OCI-LY1 (cell line): ENCODE measurements around the gene CRLF3.
"Not testable (repeated sequence)": the region's sequence is repeated elsewhere in the genome, so short reads cannot be mapped to it uniquely, and the experiment has no call there.

ENCODE experiments used
- H2AFZ ChIP-seq: fragments of 200-600 bp; sonication (generic), shearing (Covaris generic); 2 replicates; pipeline ENCODE4 v1.6.0; 2014; ENCODE audit warnings: antibody characterized with exemption, mild to moderate bottlenecking, low read length
- H3F3A ChIP-seq: fragments of 200-600 bp; sonication (generic), shearing (Covaris generic); 2 replicates; pipeline ENCODE4 v1.6.0; 2014; ENCODE audit warnings: mild to moderate bottlenecking, antibody characterized with exemption, low read length, moderate library complexity; ENCODE audit not compliant: insufficient read depth
- H3K27ac ChIP-seq: fragments of 200-600 bp; sonication (generic); 2 replicates; pipeline ENCODE4 v1.5.1; 2014; ENCODE audit warnings: low read length, mixed run types, mild to moderate bottlenecking, low read depth; ENCODE audit not compliant: poor library complexity, severe bottlenecking
- H3K27me3 ChIP-seq: fragments of 200-600 bp; sonication (generic); 2 replicates; pipeline ENCODE4 v1.6.0; 2014; ENCODE audit warnings: antibody characterized with exemption, mild to moderate bottlenecking, low read length, moderate library complexity; ENCODE audit not compliant: insufficient read depth
- H3K36me3 ChIP-seq: fragments of 200-600 bp; sonication (generic); 2 replicates; pipeline ENCODE4 v1.6.1; 2014; ENCODE audit warnings: mild to moderate bottlenecking, antibody characterized with exemption, low read length, moderate library complexity, mixed read lengths; ENCODE audit not compliant: insufficient read depth
- H3K4me1 ChIP-seq: fragments of 200-600 bp; sonication (generic); 2 replicates; pipeline ENCODE4 v1.5.1; 2014; ENCODE audit warnings: mild to moderate bottlenecking, low read length, moderate library complexity; ENCODE audit not compliant: insufficient read depth, severe bottlenecking
- H3K4me2 ChIP-seq: fragments of 200-600 bp; sonication (generic), shearing (Covaris generic); 2 replicates; pipeline ENCODE4 v1.6.1; 2014; ENCODE audit warnings: low read length
- H3K4me3 ChIP-seq: fragments of 200-600 bp; sonication (generic); 2 replicates; pipeline ENCODE4 v1.5.1; 2014; ENCODE audit warnings: low read length, low read depth, mild to moderate bottlenecking, mixed read lengths; ENCODE audit not compliant: poor library complexity, severe bottlenecking
- H3K79me2 ChIP-seq: fragments of 200-600 bp; shearing (Covaris generic); 2 replicates; pipeline ENCODE4 v1.6.1; 2016; ENCODE audit warnings: mixed run types, low read length, mixed read lengths; ENCODE audit not compliant: insufficient read depth
- H3K9ac ChIP-seq: fragments of 200-600 bp; sonication (generic), shearing (Covaris generic); 2 replicates; pipeline ENCODE4 v1.6.1; 2014; ENCODE audit warnings: mild to moderate bottlenecking, low read length, mixed read lengths
- H3K9me2 ChIP-seq: fragments of 200-600 bp; sonication (generic), shearing (Covaris generic); 2 replicates; pipeline ENCODE4 v1.6.1; 2014; ENCODE audit warnings: low read depth, mild to moderate bottlenecking, low read length, mixed read lengths
- H3K9me3 ChIP-seq: fragments of 200-600 bp; shearing (Covaris generic); 2 replicates; pipeline ENCODE4 v1.6.1; 2014; ENCODE audit warnings: low read length, mixed read lengths
- H4K20me1 ChIP-seq: fragments of 200-600 bp; sonication (generic), shearing (Covaris generic); 2 replicates; pipeline ENCODE4 v1.6.0; 2016; ENCODE audit warnings: mild to moderate bottlenecking, low read length; ENCODE audit not compliant: insufficient read depth
- EZH2 ChIP-seq: fragments of 200-600 bp; sonication (generic), shearing (Covaris generic); IDR thresholded peaks from 2 replicates; pipeline ENCODE4 v1.8.0; 2017; ENCODE audit warnings: borderline replicate concordance, mixed run types, mild to moderate bottlenecking, antibody characterized with exemption, low read length, moderate library complexity, mixed read lengths
- TF ChIP-seq, protein P1 (sequence below): fragments of 200-600 bp; sonication (generic), shearing (Covaris generic); IDR thresholded peaks from 2 replicates; pipeline ENCODE4 v1.5.1; 2017; ENCODE audit warnings: mild to moderate bottlenecking, antibody characterized with exemption, low read length, moderate library complexity, mixed read lengths

CRLF3 gene

DNA sequence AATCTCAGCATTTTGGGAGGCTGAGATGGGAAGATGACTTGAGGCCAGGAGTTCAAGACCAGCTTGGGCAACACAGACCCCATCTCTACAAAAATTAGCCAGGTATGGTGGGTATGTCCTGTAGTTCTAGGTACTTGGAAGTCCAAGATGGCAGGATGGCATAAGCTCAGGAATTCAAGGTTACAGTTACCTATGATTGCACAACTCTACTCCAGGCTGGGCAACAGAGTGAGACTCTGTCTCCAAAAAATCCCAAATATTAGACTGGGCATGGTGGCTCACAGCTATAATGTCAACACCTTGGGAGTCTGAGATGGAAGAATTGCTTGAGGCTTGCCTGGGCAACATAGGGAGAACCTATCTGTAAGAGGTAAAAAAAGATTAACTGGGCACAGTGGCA lies 63.4 kb downstream of the CRLF3 start:
- H3K36me3 ChIP-seq, result peaks cover 66% of the 10 kb centered on the region

DNA sequence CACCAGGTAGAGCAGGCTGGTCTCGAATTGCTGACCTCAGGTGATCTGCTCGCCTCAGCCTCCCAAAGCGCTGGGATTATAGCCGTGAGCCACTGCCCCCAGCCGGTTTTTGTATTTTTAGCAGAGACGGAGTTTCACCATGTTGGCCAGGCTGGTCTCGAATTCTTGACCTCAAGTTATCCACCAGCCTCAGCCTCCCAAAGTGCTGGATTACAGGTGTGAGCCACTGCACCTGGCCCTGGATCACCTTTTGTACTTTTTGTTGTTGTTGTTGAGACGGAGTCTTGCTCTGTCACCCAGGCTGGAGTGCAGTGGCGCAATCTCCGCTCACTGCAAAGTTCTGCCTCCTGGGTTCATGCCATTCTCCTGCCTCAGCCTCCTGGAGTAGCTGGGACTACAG lies 71.2 kb downstream of the CRLF3 start:
- H3K9me2 ChIP-seq, H3K4me3 ChIP-seq, H3K4me1 ChIP-seq, H3K27ac ChIP-seq, H3K4me2 ChIP-seq, H4K20me1 ChIP-seq, H3K9ac ChIP-seq, H2AFZ ChIP-seq, H3K9me3 ChIP-seq, H3K79me2 ChIP-seq, H3K27me3 ChIP-seq, H3F3A ChIP-seq: not testable (repeated sequence)
- peaks cover 57% of the 10 kb centered on the region for H3K36me3 ChIP-seq

More for the DNA sequence above, 63.4 kb downstream of the CRLF3 start:
- no peak overlapping the region for H2AFZ ChIP-seq
- H3K9me3 ChIP-seq, result no peaks in the 10 kb centered on the region
- no peaks in the 10 kb centered on the region for H3K27me3 ChIP-seq
- H3K4me3 ChIP-seq, result no peak overlapping the region
- H4K20me1 ChIP-seq, result no peaks in the 10 kb centered on the region
- H3K9me2 ChIP-seq, result no peaks in the 10 kb centered on the region
- no peak overlapping the region for H3K27ac ChIP-seq
- no peaks in the 10 kb centered on the region for H3K4me1 ChIP-seq
- no peak overlapping the region for H3K9ac ChIP-seq
- H3K79me2 ChIP-seq, result 0 out of 2 replicates have a peak, but pooled peaks cover 5% of the 10 kb centered on the region
- H3K4me2 ChIP-seq, result no peak overlapping the region
- H3F3A ChIP-seq, result no peaks in the 10 kb centered on the region
- TF ChIP-seq, protein P1, sequence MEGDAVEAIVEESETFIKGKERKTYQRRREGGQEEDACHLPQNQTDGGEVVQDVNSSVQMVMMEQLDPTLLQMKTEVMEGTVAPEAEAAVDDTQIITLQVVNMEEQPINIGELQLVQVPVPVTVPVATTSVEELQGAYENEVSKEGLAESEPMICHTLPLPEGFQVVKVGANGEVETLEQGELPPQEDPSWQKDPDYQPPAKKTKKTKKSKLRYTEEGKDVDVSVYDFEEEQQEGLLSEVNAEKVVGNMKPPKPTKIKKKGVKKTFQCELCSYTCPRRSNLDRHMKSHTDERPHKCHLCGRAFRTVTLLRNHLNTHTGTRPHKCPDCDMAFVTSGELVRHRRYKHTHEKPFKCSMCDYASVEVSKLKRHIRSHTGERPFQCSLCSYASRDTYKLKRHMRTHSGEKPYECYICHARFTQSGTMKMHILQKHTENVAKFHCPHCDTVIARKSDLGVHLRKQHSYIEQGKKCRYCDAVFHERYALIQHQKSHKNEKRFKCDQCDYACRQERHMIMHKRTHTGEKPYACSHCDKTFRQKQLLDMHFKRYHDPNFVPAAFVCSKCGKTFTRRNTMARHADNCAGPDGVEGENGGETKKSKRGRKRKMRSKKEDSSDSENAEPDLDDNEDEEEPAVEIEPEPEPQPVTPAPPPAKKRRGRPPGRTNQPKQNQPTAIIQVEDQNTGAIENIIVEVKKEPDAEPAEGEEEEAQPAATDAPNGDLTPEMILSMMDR, result no peak
- TF ChIP-seq EZH2, result no peak

- H3K4me1 ChIP-seq, H2AFZ ChIP-seq, H3F3A ChIP-seq, H3K27ac ChIP-seq, H3K9me2 ChIP-seq, H3K9ac ChIP-seq, H3K4me3 ChIP-seq, H3K27me3 ChIP-seq, H4K20me1 ChIP-seq, H3K4me2 ChIP-seq, H3K9me3 ChIP-seq: not testable (repeated sequence)
- Histone ChIP-seq H3K36me3 (peaks cover 54% of the 10 kb centered on the region), H3K79me2 (peaks cover 11% of the 10 kb centered on the region)
Measured at GRCh38 chr17:30750982-30751381, 73.5 kb downstream of the CRLF3 start.

DNA sequence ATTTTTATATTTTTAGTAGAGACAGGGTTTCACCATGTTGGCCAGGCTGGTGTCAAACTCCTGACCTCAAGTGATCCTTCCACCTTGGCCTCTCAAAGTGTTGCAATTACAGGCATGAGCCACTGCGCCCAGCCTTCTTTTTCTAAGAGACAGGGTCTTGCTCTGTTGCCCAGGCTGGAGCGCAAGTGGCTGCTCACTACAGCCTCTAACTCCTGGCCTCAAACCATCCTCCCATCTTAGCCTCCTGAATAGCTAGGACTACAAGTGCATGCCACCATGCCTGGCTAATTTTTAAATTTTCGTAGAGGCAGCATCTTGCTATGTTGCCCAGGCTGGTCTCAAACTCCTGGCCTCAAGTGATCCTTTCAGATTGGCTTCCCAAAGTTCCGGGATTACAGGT lies 76.9 kb downstream of the CRLF3 start:
- H3K36me3 ChIP-seq, result peaks cover 51% of the 10 kb centered on the region
- not testable (repeated sequence) for H4K20me1 ChIP-seq, H3K79me2 ChIP-seq, H3K4me1 ChIP-seq, H3K27ac ChIP-seq, H3K9ac ChIP-seq, H3K9me3 ChIP-seq, H3F3A ChIP-seq, H2AFZ ChIP-seq, H3K4me2 ChIP-seq, H3K27me3 ChIP-seq, H3K9me2 ChIP-seq, H3K4me3 ChIP-seq

DNA sequence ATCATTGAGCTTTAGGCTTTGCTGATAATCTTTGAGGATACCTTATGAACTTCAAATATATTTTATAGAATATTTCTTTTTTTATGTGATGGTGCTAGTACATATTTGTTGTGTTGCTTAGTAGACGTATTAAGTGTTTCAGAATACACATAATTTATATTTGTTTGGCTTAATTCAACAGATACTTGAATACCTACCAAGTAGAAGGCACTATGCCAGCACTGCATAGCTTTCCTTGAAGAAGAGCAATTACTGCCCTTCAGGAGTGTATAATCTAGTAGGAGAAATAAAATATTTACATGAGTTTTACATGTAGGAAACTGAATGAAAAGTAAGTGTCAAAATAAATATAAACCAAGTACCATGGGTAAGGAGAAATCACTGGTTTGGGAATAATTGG lies 81.8 kb downstream of the CRLF3 start:
- peaks cover 45% of the 10 kb centered on the region for H3K79me2 ChIP-seq
- H3K9ac ChIP-seq, result not testable (repeated sequence)

DNA sequence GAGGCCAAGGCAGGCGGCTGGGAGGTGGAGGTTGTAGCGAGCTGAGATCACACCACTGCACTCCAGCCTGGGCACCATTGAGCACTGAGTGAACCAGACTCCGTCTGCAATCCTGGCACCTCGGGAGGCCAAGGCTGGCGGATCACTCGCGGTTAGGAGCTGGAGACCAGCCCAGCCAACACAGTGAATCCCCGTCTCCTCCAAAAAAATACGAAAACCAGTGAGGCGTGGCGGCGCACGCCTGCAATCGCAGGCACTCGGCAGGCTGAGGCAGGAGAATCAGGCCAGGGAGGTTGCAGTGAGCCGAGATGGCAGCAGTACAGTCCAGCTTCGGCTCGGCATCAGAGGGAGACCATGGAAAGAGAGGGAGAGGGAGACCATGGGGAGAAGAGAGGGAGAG lies 88.1 kb downstream of the CRLF3 start:
- not testable (repeated sequence) for H3K27ac ChIP-seq, H3K4me2 ChIP-seq, H4K20me1 ChIP-seq, H2AFZ ChIP-seq, H3K9me2 ChIP-seq, H3F3A ChIP-seq, H3K27me3 ChIP-seq, H3K9ac ChIP-seq, H3K4me3 ChIP-seq, H3K9me3 ChIP-seq
- peaks cover 49% of the 10 kb centered on the region for H3K36me3 ChIP-seq
- peaks cover 76% of the 10 kb centered on the region for H3K79me2 ChIP-seq
- peaks cover 10% of the 10 kb centered on the region for H3K4me1 ChIP-seq

More for the DNA sequence above, 81.8 kb downstream of the CRLF3 start:
- not testable (repeated sequence) for H3F3A ChIP-seq, H3K4me3 ChIP-seq, H3K4me2 ChIP-seq, H3K27me3 ChIP-seq, H3K9me3 ChIP-seq, H3K27ac ChIP-seq, H3K9me2 ChIP-seq, H3K4me1 ChIP-seq, H2AFZ ChIP-seq, H4K20me1 ChIP-seq
- H3K36me3 ChIP-seq, result peaks cover 63% of the 10 kb centered on the region

GRCh38 chr17:30735644-30736043 lies 88.8 kb downstream of the CRLF3 start:
- not testable (repeated sequence) for H3K9ac ChIP-seq, H3K9me2 ChIP-seq, H3K4me3 ChIP-seq, H3F3A ChIP-seq, H4K20me1 ChIP-seq, H3K4me2 ChIP-seq, H3K27ac ChIP-seq, H2AFZ ChIP-seq, H3K9me3 ChIP-seq, H3K27me3 ChIP-seq
- Histone ChIP-seq H3K4me1 (peaks cover 15% of the 10 kb centered on the region), H3K36me3 (peaks cover 44% of the 10 kb centered on the region), H3K79me2 (peaks cover 68% of the 10 kb centered on the region)
